ENCODE results near the gene TRAIP.

Gene TRAIP

DNA sequence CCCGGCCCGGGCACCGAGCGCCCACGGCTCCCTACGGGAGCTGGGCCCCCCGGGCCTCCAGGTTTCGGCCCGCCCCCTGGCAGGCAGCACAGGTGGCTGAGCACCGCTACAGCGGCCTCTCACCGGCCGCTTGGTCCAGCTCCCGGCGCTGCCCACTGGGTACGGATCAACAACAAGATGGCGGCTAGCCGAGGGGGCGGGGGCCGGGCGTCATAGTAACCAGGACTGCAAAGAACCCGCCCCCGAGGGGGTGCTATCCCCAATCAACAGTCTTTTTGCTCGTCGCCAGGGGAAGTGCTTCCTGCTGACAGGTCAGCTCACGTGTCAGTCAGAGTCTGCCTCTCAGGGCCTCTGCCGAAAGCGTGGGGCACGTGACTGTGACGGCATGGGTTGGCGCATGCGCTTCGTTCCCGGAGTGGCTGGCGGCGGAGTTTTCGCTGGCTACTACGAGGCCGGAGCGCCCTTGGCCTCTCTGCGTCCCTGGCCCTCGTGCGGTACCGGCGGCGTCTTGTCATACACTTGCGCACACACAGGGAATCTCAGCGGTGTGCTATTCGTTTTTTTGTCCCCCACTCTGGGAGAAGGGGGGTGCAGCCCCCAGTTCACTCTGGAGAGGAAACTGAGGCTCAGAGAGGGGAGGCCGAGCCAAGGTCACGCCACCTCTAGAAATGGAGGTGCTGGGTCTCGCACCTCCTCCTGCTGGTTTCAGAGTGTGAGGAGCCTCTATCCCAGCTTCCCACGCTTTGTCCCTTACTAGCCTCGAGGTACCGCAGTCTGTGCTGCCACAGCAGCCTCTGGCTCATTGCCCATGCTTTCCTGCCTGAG lies 69.8 kb downstream of the TRAIP start, which contains the start of gene IP6K1 (continued):
- TF ChIP-seq ZNF274 (IDR thresholded peaks at IDR 0.05; ENCODE audit: low read length) (no peak), ZNF274 (tag by site-specific recombination; IDR thresholded peaks at IDR 0.05; ENCODE audit: borderline replicate concordance) (no peak), ZBTB21 (tag by site-specific recombination; IDR thresholded peaks at IDR 0.05) (0 out of 2 replicates have a peak, but pooled peaks have one; percentile 13), ZIC2 (tag by site-specific recombination; IDR thresholded peaks at IDR 0.05) (no peak), SETDB1 (IDR thresholded peaks at IDR 0.05; ENCODE audit: insufficient read length, low read length) (no peak), SCRT1 (tag by site-specific recombination; IDR thresholded peaks at IDR 0.05; ENCODE audit: borderline replicate concordance) (no peak), HOXA7 (CRISPR knock-in tag; IDR thresholded peaks at IDR 0.05; ENCODE audit: borderline replicate concordance) (no peak), ZNF707 (tag by site-specific recombination; IDR thresholded peaks at IDR 0.05) (no peak), ZNF843 (tag by site-specific recombination; IDR thresholded peaks at IDR 0.05) (no peak), ZNF426 (tag by site-specific recombination; IDR thresholded peaks at IDR 0.05) (no peak), ZNF202 (tag by site-specific recombination; IDR thresholded peaks at IDR 0.05; ENCODE audit: borderline replicate concordance) (no peak), ZNF677 (tag by site-specific recombination; IDR thresholded peaks at IDR 0.05) (no peak), ZBTB8A (tag by site-specific recombination; IDR thresholded peaks at IDR 0.05) (0 out of 2 replicates have a peak, but pooled peaks have one; percentile 15), ZNF791 (tag by site-specific recombination; IDR thresholded peaks at IDR 0.05) (no peak), ZNF596 (tag by site-specific recombination; IDR thresholded peaks at IDR 0.05) (no peak), GLI4 (tag by site-specific recombination; IDR thresholded peaks at IDR 0.05) (no peak), ZNF548 (tag by site-specific recombination; IDR thresholded peaks at IDR 0.05) (no peak), ZNF76 (tag by site-specific recombination; IDR thresholded peaks at IDR 0.05; ENCODE audit: borderline replicate concordance, low read depth) (peak; percentile 16; the same call in 1 of the 2 replicates), ZXDB (tag by site-specific recombination; IDR thresholded peaks at IDR 0.05) (peak; percentile 38; the same call in 1 of the 2 replicates), MYNN (tag by site-specific recombination; IDR thresholded peaks at IDR 0.05; ENCODE audit: borderline replicate concordance) (no peak), ZNF513 (tag by site-specific recombination; IDR thresholded peaks at IDR 0.05) (no peak), SCRT2 (tag by site-specific recombination; IDR thresholded peaks at IDR 0.05) (no peak), MZF1 (tag by site-specific recombination; IDR thresholded peaks at IDR 0.05; ENCODE audit: borderline replicate concordance) (no peak), ZFP37 (tag by site-specific recombination; IDR thresholded peaks at IDR 0.05) (no peak), ZNF398 (tag by site-specific recombination; IDR thresholded peaks at IDR 0.05) (no peak), ZFP41 (tag by site-specific recombination; IDR thresholded peaks at IDR 0.05; ENCODE audit: borderline replicate concordance) (no peak), ZNF521 (tag by site-specific recombination; IDR thresholded peaks at IDR 0.05) (no peak), ZEB2 (tag by site-specific recombination; IDR thresholded peaks at IDR 0.05) (no peak; the same call in 1 of the 2 replicates), ZNF354C (tag by site-specific recombination; IDR thresholded peaks at IDR 0.05; ENCODE audit: borderline replicate concordance, low read depth) (no peak)
- TF ChIP-seq, protein P1, sequence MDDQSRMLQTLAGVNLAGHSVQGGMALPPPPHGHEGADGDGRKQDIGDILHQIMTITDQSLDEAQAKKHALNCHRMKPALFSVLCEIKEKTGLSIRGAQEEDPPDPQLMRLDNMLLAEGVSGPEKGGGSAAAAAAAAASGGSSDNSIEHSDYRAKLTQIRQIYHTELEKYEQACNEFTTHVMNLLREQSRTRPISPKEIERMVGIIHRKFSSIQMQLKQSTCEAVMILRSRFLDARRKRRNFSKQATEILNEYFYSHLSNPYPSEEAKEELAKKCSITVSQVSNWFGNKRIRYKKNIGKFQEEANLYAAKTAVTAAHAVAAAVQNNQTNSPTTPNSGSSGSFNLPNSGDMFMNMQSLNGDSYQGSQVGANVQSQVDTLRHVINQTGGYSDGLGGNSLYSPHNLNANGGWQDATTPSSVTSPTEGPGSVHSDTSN (CRISPR knock-in tag; IDR thresholded peaks at IDR 0.05) = peak; percentile 98
- TF ChIP-seq, protein P2, sequence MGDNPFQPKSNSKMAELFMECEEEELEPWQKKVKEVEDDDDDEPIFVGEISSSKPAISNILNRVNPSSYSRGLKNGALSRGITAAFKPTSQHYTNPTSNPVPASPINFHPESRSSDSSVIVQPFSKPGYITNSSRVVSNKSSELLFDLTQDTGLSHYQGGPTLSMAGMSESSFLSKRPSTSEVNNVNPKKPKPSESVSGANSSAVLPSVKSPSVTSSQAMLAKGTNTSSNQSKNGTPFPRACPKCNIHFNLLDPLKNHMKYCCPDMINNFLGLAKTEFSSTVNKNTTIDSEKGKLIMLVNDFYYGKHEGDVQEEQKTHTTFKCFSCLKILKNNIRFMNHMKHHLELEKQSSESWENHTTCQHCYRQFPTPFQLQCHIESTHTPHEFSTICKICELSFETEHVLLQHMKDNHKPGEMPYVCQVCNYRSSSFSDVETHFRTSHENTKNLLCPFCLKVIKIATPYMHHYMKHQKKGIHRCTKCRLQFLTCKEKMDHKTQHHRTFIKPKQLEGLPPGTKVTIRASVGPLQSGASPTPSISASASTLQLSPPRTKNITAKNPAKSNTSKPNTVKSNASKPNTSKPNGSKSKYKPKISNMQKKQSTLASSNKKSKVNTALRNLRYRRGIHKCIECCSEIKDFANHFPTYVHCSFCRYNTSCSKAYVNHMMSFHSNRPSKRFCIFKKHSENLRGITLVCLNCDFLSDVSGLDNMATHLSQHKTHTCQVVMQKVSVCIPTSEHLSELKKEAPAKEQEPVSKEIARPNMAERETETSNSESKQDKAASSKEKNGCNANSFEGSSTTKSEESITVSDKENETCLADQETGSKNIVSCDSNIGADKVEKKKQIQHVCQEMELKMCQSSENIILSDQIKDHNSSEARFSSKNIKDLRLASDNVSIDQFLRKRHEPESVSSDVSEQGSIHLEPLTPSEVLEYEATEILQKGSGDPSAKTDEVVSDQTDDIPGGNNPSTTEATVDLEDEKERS (tag by site-specific recombination; IDR thresholded peaks at IDR 0.05) = no peak
- TF ChIP-seq, protein P3, sequence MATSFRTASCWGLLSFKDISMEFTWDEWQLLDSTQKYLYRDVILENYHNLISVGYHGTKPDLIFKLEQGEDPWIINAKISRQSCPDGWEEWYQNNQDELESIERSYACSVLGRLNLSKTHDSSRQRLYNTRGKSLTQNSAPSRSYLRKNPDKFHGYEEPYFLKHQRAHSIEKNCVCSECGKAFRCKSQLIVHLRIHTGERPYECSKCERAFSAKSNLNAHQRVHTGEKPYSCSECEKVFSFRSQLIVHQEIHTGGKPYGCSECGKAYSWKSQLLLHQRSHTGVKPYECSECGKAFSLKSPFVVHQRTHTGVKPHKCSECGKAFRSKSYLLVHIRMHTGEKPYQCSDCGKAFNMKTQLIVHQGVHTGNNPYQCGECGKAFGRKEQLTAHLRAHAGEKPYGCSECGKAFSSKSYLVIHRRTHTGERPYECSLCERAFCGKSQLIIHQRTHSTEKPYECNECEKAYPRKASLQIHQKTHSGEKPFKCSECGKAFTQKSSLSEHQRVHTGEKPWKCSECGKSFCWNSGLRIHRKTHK (tag by site-specific recombination; IDR thresholded peaks at IDR 0.05) = no peak
